Measurements from ENCODE around the gene SVOP.

The SVOP gene

DNA sequence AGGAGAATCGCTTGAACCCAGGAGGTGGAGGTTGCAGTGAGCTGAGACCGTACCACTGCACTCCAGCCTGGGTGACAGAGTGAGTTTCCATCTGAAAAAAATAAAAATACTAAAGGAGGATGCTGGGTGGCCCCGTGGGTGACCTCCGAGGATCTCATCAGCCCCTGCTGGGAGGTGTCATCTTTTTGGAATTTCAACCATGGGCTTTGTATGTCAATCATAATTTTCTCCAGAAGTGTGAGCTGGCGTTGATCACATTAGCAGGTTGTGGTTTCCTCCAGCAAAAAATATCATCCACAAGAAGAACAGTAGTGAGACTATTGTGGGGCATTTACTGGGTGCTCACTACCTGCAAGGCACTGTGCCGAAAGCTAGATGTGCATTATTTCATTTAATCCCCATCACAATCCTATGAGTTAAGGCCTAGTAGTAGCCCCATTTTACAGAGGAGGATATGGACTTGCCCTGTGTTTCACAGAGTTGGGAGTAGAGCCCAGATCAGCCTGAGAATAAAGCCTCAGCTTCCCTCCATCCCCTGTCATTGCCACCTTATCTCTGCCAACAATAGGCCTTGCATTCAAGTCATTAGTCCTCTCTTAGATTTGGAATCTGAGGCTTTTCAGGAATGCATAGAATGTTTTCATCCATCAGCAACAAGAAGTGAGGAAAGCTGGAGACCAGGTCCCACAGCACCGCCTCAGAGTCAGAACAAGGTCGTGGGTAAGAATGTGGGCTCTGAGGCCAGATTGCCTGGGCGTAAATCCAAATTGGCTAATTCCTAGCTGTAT lies 39.8 kb downstream of the SVOP start:
- in situ Hi-C loops (cut with MboI; ENCODE audit: low sequenced_read_pairs) = no loop called here

DNA sequence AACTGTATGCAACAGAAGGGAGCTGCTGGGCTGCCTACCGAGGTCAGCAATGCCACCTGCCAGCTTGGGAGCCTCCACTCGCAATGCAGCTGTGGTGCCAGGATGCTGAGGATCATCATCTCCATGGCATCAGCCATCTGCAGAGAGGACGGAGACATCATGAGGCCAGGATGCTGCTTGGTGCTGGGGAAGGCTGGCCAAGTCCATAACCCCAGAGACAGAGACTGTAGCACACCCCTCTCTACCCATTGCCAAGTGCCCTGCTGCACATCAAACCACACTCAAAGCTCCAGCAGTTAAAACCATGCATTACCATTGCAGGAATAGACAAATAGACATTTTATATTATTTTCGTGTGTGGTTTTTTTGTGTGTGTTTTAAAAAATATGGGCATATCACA lies 43.5 kb downstream of the SVOP start:
- in situ Hi-C loops (cut with MboI; ENCODE audit: low sequenced_read_pairs) = no loop called here

DNA sequence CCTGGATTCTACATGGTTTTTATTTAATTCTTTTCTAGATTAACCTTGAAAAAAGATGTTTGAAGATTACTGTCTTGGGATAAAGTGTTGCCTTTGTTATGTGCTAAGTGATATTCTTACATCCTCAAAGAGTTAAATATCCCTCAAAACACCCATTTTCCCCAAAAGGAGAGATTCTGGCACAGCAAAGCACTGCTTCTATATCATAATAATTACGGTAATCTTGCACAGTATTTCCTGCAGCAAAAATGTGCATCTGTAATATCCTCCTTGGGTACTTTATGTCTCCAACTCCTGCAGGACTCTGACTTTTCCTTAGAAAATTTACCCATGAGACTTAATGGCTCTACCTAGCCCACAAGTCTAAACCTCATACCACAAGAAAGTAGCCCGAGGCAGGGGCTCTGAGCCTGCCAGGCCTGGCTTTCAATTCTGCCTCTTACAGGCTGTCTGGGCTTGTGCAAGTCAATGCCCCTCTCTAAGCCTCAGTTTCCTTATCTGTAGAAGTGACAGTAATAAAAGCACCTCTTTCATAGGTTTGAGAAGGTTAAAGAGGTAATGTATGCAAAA lies 45.8 kb downstream of the SVOP start:
- in situ Hi-C loops (cut with MboI; ENCODE audit: low sequenced_read_pairs) = no loop called here

DNA sequence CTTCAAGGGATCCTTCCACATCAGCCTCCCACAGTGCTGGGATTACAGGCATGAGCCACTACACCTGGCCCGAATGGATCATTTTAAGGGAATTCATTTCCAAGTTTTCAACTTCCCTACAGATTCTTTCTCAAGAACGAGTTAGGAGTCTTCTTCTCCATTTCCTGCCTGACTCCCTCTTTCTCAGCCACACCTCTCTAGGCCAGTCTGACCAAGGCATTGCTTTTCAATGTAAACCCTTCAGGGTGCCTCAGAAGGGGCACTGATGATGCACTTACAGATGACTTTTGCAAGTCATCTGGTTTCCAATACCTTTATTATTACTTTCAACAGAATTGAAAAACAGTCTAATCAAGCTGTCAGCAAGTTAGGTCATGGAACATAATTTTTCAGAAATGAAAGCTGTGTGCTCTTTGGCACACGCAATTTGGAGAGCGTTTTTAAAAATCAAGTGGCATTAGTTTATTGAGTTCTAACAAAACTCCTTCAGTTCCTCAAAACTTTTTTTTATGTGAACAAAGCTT lies 47.2 kb downstream of the SVOP start:
- in situ Hi-C loops (cut with MboI; ENCODE audit: low sequenced_read_pairs) = loop anchor here (25.0 kb wide), 1 partner anchor 311 kb away; no protein-coding TSS in a partner anchor

DNA sequence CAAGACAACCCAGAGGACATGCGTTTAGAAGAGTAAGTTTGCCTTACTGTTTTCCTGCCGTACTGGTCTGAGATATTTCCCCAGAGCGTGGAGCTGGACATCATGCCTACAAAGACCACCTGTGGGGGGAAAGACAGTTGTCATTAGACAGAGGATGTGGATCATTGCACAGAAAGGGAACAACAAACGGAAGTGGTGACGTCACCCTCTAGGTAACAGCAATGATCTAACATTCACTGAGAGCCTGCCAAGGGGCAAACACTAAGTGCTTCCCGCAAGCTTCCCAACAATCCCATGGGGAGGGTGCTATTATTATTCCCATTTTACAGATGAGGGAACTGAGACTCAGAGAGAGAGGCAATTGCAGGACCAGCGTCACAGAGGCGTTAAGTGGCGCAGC lies 48.5 kb downstream of the SVOP start:
- in situ Hi-C loops (cut with MboI; ENCODE audit: low sequenced_read_pairs) = loop anchor here (25.0 kb wide), 1 partner anchor 310 kb away; no protein-coding TSS in a partner anchor

DNA sequence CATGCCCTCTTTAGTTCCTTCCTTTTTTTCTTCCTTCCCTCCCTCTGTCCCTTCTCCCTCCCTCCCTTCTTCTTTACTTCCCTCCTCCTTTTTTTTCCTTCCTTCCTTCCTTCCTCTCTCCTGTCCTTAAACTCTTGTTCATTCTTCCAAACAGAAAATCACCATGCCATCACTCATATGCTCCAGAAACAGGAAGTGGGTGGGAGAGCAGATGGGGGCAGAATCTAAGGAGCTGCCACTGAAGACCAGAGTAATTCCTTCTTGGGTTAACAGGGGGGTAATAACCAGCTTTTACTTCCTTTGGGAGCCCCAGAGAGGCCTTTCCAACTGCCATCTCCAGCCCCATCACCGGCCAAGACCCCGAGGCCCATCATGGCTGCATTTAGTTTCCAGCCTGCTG lies 51.2 kb downstream of the SVOP start:
- in situ Hi-C loops (cut with MboI; ENCODE audit: low sequenced_read_pairs) = loop anchor here (25.0 kb wide), 1 partner anchor 307 kb away; no protein-coding TSS in a partner anchor

DNA sequence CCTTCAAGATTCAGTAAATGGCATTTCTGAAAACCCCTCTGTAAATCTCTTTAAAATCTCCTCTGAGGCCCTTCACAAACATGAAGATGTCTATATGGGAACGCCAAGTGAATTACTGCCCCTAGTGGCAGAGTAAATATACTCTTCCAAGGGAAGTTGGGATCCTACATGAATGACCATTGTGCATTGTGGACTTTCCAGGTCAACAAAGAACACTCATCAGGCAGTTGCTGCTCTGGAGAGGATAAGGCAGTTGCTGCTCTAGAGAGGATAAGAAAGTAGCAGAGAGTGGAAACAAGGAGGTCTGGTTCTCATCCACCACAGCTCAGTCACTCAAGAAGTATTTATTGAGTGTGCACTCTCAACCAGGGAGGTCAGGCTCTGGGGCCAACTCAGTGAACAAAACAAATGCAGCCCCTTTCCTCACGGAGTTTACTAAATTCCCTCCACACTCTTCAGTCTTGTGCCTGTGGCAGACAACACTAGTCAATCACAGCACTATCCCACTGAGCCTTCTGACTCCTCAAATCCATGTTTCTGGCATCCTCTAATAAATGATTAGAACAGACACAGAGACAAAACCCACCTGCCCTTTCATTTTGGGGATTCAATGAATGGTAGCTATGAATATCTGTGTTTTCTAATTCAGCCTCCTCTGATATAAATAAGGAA lies 52.9 kb downstream of the SVOP start:
- in situ Hi-C loops (cut with MboI; ENCODE audit: low sequenced_read_pairs) = loop anchor here (25.0 kb wide), 1 partner anchor 306 kb away; no protein-coding TSS in a partner anchor

DNA sequence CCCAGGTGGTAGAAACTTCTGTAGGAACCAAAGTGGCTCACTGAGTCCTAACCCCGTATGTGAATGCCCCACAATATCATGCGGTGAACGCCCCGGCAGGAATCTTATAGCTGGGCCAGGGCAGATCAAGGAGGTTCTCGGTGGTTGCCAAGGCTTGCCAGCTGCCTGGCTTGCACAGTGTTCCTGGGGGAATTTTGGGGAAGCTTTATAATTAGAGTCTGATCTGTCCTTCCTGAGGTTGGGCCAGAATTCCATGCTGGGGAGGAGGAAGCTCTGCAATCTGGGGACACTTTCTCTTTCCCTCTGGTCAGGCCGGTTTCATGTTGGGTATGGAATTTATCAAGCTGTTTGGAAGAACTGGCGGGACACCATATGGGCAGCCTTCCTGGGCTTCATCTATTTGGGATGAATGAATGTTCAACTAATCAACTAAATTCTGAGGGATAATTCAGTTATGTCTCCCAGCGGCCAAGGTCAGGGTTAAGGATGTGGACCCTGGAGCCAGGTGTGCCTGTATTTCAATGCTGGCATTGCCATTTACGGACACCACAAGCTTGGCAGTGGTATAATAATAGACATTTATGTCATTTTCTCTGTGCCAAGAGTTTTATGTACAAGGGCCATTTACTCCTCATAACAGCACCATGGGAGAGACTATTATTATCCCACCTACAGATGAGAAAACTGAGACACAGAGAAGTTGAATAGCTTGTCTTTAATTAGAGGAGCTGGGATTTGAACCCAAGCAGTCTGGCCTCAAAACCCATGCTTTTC lies 54.3 kb downstream of the SVOP start:
- in situ Hi-C loops (cut with MboI; ENCODE audit: low sequenced_read_pairs) = loop anchor here (25.0 kb wide), 1 partner anchor 304 kb away; no protein-coding TSS in a partner anchor

DNA sequence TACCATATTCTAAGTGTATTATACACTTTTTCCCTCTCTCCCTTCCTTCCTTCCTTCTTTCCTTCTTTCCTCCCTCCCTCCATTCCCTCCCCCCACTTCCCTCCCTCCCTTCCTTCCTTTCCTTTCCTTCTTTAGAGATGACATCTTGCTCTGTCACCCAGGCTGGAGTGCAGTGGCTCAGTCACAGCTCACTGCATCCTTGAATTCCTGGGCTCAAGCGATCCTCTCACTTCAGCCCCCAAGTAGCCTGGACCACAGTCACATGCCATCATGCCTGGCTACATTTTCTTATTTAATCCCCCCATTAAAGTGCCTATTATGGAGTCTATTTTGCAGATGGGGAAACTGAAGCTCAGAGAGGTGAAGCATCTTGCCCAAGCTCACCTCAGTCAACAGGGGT lies 55.0 kb downstream of the SVOP start:
- in situ Hi-C loops (cut with MboI; ENCODE audit: low sequenced_read_pairs) = loop anchor here (25.0 kb wide), 1 partner anchor 304 kb away; no protein-coding TSS in a partner anchor

DNA sequence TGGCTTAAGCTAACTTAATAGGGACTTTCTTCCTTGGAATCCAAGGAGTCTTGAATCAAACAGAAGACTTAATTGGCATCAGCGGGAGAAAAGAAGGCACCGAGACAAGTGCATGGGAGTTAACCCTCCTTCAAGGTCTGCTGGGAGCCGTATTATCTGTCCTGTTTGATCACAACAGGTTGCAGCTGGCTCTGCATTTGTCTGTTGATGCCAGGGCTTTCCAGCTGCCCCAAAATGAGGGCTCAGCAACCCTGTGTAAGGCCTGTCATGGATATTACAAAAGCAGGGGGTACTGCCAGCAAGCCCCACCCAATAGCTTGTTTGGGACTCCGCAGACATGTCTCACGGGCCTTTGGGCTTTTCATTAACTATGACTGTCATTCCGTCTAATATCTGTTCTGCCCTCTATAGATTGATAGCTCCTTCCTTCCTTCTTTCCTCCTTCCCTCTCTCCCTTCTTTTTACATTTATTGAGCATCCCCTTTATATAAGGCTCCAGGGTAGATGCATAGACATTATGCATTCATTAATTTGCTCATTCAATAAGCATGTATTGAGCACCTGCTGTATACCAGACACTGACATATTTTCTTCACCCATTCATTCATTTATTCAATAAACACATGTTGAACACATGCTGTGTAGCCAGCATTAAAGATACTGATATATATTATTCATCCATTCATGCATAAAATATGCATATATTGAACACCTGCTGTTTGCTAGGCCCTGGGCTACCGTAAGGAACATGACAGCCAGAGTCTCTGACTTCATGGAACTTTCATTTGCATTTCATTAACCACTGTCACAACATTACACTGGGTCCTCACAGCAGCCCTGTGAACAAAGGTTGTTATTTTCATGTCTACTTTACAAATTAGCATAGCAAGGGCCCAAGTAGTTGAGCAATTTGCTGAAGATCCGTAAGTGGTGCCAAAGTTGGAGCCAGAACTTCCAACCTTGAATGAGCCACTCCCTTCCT lies 56.2 kb downstream of the SVOP start:
- in situ Hi-C loops (cut with MboI; ENCODE audit: low sequenced_read_pairs) = loop anchor here (25.0 kb wide), 1 partner anchor 302 kb away; no protein-coding TSS in a partner anchor

DNA sequence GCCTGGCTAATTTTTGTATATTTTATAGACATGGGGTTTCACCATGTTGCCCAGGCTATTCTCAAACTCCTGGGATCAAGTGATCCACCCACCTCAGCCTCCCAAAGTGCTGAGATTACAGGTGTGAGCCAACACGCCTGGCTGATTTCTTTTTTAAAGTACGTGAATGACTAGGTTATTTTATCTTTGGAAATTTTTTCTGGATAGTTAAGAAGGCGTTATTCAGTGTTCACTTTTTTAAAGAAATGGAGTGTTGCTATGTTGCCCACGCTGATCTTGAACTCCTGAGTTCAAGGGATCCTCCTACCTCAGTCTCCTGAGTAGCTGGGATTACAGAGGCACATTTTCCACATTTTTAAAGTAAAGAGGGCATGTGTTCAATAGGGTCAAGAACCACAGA lies 58.6 kb downstream of the SVOP start:
- in situ Hi-C loops (cut with MboI; ENCODE audit: low sequenced_read_pairs) = loop anchor here (25.0 kb wide), 1 partner anchor 300 kb away; no protein-coding TSS in a partner anchor

DNA sequence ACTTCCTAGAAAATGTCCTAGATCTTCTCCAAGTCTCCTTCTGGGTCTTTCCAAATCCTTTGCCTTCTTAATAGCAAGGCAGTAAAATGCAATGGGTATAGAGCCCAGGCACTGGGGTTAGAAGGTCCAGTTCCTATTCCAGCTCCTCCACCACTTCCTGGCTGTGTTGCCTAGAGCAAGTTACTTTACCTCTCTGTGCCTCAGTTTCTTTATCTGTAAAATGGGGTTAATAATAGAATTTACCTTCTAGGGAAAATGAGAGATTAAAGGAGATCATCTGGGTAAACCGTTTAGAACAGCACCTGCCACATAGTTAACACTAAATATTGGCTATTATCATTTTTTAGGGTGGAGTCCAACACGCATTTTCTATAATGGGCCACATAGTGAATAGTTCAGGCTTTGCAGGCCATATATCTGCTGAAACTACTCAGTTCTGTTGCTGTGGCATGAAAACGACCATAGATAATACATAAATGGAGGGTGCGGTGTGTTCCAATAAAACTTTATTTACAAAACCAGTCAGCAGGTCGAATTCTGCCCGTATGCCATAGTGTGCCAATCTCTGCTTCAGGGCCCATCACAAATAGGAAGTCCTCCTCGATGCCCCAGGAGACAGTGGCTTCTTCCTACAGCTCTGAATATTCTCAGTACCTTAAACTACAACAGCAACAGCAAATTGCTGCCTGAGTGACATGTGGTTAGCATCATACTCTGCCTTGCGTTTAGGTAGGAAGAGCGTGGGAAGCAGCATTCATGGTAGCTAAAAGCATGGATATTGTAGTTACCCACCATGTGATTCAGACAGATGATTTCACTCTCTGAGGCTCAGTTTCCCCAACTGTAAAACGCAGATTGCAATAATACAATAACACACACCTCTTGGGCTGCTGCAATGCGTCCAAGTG lies 60.9 kb downstream of the SVOP start:
- in situ Hi-C loops (cut with MboI; ENCODE audit: low sequenced_read_pairs) = loop anchor here (10.0 to 25.0 kb wide), 3 partner anchors 75 to 298 kb away; partner anchors contain the start of gene DAO

DNA sequence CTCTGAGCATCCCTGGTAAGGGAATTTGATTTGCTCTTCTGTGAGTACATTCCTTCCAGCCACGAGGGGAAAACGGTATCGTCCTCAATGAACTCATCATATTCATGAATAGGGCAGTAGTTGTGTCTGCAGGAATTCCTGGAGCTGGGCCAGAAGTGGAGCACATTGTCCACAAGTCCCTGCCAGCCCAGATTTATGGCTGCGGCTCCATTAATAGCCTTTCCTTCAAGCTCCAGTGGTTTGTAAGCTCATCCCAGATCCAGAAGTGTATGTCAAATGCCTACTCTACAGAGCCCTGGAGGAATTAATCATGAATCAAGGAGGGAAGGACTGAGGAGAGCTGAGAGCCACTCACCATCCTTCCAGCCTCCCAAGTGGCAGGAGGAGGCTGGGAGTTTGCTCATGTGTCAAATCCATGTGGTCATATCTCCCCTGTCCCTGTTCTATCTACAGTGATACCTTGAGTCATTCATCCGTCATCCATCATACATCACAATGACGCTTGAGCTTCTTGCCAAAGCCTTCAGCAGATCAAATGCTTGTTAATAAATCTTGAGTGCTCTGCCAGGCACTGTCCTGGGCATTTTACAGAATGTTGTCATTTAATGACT lies 65.5 kb downstream of the SVOP start:
- in situ Hi-C loops (cut with MboI; ENCODE audit: low sequenced_read_pairs) = loop anchor here (10.0 to 25.0 kb wide), 3 partner anchors 71 to 293 kb away; partner anchors contain the start of gene DAO

DNA sequence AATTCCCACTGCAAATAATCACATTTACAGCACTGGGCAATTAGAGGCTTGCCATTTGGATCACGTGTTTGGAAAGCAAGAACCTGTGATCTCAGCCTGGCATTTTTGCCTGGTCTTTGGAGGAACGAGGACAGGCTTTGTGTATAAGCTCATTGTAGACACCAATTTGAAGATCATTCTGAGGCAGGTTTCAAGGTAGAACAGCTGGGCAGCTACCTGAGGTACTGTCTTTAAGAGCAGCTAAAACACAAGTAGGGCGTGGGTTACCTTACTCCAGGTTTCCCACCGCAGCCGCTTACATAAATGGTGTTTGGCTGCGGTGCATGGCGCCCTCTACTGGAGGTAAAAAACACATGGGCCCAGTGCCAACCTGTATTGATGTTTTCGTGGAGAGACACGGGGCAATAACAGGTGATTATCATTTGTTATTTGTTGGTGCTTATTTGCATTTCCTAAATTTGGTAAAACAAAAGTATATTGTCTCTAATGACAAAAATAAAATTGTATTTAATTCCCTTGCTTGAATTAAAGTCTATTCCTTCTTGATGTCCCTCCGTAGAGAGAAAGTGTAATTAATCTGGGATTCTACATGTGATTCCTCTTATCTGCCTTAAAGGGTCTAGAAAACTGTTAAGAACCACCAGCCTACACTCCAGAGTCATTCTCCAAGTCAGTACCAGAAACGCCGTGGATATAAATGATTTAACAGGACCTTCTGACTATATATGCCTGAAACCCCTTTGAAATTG lies 69.7 kb downstream of the SVOP start:
- in situ Hi-C loops (cut with MboI; ENCODE audit: low sequenced_read_pairs) = loop anchor here (10.0 to 25.0 kb wide), 3 partner anchors 66 to 289 kb away; partner anchors contain the start of gene DAO

DNA sequence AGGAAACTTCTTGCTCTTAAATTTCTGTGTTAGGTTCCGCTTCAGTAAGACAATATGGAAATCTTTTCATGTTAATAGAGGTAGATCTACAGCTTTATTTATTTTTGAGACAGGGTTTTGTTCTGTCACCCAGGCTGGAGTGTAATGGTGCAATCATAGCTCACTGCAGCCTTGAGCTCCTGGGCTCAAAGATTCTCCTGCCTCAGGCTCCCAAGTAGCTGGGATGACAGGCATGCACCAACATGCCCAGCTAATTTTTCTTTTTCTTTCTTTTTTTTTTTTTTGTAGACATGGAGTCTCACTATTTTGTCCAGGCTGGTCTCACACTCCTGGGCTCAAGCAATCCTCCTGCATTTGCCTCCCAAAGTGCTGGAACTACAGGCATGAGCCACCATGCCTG lies 70.9 kb downstream of the SVOP start:
- in situ Hi-C loops (cut with MboI; ENCODE audit: low sequenced_read_pairs) = loop anchor here (10.0 to 25.0 kb wide), 4 partner anchors 65 to 288 kb away; partner anchors contain the start of gene DAO

DNA sequence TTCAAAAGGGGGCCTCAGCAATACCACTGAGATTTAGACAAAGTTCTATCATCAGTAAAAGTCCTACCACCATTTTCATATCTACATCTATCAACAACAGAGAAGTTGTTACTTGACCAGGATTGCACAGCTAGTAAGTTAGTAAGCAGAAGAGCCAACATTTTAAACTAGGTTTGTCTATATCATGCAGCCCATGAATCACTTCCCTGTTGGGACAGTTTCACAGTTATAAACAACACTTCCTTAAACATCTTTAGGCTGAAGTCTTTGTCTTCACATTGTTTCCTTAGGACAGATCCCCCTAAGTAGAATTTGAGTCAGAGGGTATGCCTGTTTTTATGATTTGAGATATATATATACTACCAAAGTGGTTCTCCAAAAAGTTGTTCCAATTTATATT lies 72.5 kb downstream of the SVOP start:
- in situ Hi-C loops (cut with MboI; ENCODE audit: low sequenced_read_pairs) = loop anchor here (25.0 kb wide), 1 partner anchor 89 kb away; no protein-coding TSS in a partner anchor

DNA sequence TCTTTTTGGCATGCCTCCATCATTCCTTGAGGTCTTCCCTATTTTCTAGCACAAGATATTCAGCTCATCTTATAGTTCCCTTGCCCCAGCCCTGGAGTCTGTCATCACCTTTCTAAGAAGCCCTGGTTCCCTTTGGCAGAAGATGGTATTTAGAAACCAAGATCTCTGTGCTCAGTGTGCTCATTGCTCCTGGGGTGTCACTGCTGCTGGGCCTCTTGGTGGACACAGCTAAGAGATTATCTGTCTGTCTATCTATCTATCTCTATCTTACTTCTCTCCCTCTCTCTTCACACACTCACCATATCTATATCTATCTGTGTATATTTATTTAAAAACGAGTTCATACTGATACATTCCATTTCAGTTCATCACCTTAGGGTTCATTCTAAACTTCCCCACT lies 73.8 kb downstream of the SVOP start:
- in situ Hi-C loops (cut with MboI; ENCODE audit: low sequenced_read_pairs) = loop anchor here (25.0 kb wide), 1 partner anchor 90 kb away; no protein-coding TSS in a partner anchor

Measured in HL-60/S4 treated with phorbol 12-myristate 13-acetate at 8.2 ng/mL for 4 days and 3 days (cell line).